ENCODE results near the gene RNU1-4.
"Not testable (repeated sequence)": the region's sequence is repeated elsewhere in the genome, so short reads cannot be mapped to it uniquely, and the experiment has no call there.

- TF ChIP-seq, protein P1, sequence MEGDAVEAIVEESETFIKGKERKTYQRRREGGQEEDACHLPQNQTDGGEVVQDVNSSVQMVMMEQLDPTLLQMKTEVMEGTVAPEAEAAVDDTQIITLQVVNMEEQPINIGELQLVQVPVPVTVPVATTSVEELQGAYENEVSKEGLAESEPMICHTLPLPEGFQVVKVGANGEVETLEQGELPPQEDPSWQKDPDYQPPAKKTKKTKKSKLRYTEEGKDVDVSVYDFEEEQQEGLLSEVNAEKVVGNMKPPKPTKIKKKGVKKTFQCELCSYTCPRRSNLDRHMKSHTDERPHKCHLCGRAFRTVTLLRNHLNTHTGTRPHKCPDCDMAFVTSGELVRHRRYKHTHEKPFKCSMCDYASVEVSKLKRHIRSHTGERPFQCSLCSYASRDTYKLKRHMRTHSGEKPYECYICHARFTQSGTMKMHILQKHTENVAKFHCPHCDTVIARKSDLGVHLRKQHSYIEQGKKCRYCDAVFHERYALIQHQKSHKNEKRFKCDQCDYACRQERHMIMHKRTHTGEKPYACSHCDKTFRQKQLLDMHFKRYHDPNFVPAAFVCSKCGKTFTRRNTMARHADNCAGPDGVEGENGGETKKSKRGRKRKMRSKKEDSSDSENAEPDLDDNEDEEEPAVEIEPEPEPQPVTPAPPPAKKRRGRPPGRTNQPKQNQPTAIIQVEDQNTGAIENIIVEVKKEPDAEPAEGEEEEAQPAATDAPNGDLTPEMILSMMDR (conservative IDR thresholded peaks at IDR 0.05; ENCODE audit: low read length): not testable (repeated sequence)
- not testable (repeated sequence) for TF ChIP-seq EZH2phosphoT487 (IDR thresholded peaks at IDR 0.05; ENCODE audit: borderline replicate concordance)
These were observed 35.7 kb upstream of the RNU1-4 start for GRCh38 chr1:16704502-16705100.
